BLaER1 treated with 17β-estradiol and CSF1 and Interleukin-3, amounts not matched to agents 10 nM and 100 nM (cell line): Measurements from ENCODE around the gene MYBPC1.

Experiments used
- H3K27ac ChIP-seq, 11 experiments: shearing (Covaris generic); formaldehyde crosslinking; 2 replicates each; pipeline ENCODE4 v1.8.1; 2022
- H3K27me3 ChIP-seq, 11 experiments: shearing (Covaris generic); formaldehyde crosslinking; 2 replicates each; pipeline ENCODE4 v1.8.1; 2022
- H3K36me3 ChIP-seq, 11 experiments: shearing (Covaris generic); formaldehyde crosslinking; 2 replicates each; pipeline ENCODE4 v1.8.1; 2022
- H3K4me1 ChIP-seq, 10 experiments: shearing (Covaris generic); formaldehyde crosslinking; 2 replicates each; pipeline ENCODE4 v1.8.1; 2022
- H3K4me2 ChIP-seq, 11 experiments: shearing (Covaris generic); formaldehyde crosslinking; 2 replicates each; pipeline ENCODE4 v1.8.1; 2022
- H3K4me3 ChIP-seq, 10 experiments: shearing (Covaris generic); formaldehyde crosslinking; 2 replicates each; pipeline ENCODE4 v1.8.1; 2022
- H3K9ac ChIP-seq, 11 experiments: shearing (Covaris generic); formaldehyde crosslinking; 2 replicates each; pipeline ENCODE4 v1.8.1; 2022
- H3K9me3 ChIP-seq, 11 experiments: shearing (Covaris generic); formaldehyde crosslinking; replicated peaks in 1 of 11; 2 replicates each; pipeline ENCODE4 v1.8.1; 2022
- H4K20me1 ChIP-seq, 11 experiments: shearing (Covaris generic); formaldehyde crosslinking; 2 replicates each; pipeline ENCODE4 v1.8.1; 2022
- Cebpa-rat ChIP-seq, 11 experiments: shearing (Covaris generic); IDR thresholded peaks; 2 replicates each; pipeline ENCODE4 v1.8.1; 2022

MYBPC1 gene

GRCh38 chr12:101570047-101570446 is 24.7 kb upstream of the MYBPC1 start:
- Histone ChIP-seq H3K27ac (no peak overlapping the region), H3K4me2 (peak overlapping the region in 5 of 11 experiments; percentile 10 to 55 (median 37); a peak in 5 of 22 replicates), H3K9me3 (0 out of 22 replicates have a peak, but pooled peaks cover 0 to under 1% (median 0%) of the 10 kb centered on the region in 11 experiments), H3K4me3 (no peak overlapping the region), H3K27me3 (no peaks in the 10 kb centered on the region), H3K4me1 (peaks cover 0 to 16% (median 8%) of the 10 kb centered on the region in 10 experiments; a peak in 11 of 20 replicates), H3K36me3 (no peaks in the 10 kb centered on the region), H4K20me1 (no peaks in the 10 kb centered on the region), H3K9ac (no peak overlapping the region)
- no peak for TF ChIP-seq Cebpa-rat (IDR thresholded peaks at IDR 0.05)

GRCh38 chr12:101571105-101571504 is 23.7 kb upstream of the MYBPC1 start:
- no peaks in the 10 kb centered on the region for H3K9me3 ChIP-seq
- H3K27me3 ChIP-seq = no peaks in the 10 kb centered on the region
- H3K27ac ChIP-seq = no peak overlapping the region
- no peaks in the 10 kb centered on the region for H3K36me3 ChIP-seq
- H3K4me1 ChIP-seq = peaks cover 0 to 10% (median 6%) of the 10 kb centered on the region in 10 experiments; a peak in 11 of 20 replicates
- H4K20me1 ChIP-seq = no peaks in the 10 kb centered on the region
- no peak overlapping the region for H3K4me2 ChIP-seq
- H3K4me3 ChIP-seq = no peak overlapping the region
- no peak overlapping the region for H3K9ac ChIP-seq
- TF ChIP-seq Cebpa-rat (IDR thresholded peaks at IDR 0.05) = no peak

- Histone ChIP-seq H3K4me1 (peaks cover 0 to 10% (median 4%) of the 10 kb centered on the region in 10 experiments; a peak in 8 of 20 replicates), H3K4me3 (no peak overlapping the region), H3K36me3 (no peaks in the 10 kb centered on the region), H3K27me3 (no peaks in the 10 kb centered on the region), H4K20me1 (no peaks in the 10 kb centered on the region), H3K4me2 (no peak overlapping the region), H3K9ac (no peak overlapping the region), H3K9me3 (no peaks in the 10 kb centered on the region), H3K27ac (no peak overlapping the region)
- no peak for TF ChIP-seq Cebpa-rat (IDR thresholded peaks at IDR 0.05)
Observed at GRCh38 chr12:101573743-101574142, 21.0 kb upstream of the MYBPC1 start.

- no peaks in the 10 kb centered on the region for H3K9me3 ChIP-seq
- TF ChIP-seq Cebpa-rat (IDR thresholded peaks at IDR 0.05) = no peak
- H4K20me1 ChIP-seq = no peaks in the 10 kb centered on the region
- no peak overlapping the region for H3K4me3 ChIP-seq
- no peaks in the 10 kb centered on the region for H3K27me3 ChIP-seq
- H3K4me2 ChIP-seq = no peak overlapping the region
- no peaks in the 10 kb centered on the region for H3K36me3 ChIP-seq
- no peak overlapping the region for H3K27ac ChIP-seq
- no peak overlapping the region for H3K9ac ChIP-seq
- H3K4me1 ChIP-seq = no peaks in the 10 kb centered on the region
Observed at GRCh38 chr12:101578417-101578816, 16.4 kb upstream of the MYBPC1 start.

- no peaks in the 10 kb centered on the region for H3K9me3 ChIP-seq
- H3K9ac ChIP-seq = no peak overlapping the region
- no peak overlapping the region for H3K4me3 ChIP-seq
- H3K4me2 ChIP-seq = no peak overlapping the region
- no peak overlapping the region for H3K27ac ChIP-seq
- no peaks in the 10 kb centered on the region for H3K36me3 ChIP-seq
- H3K27me3 ChIP-seq = no peaks in the 10 kb centered on the region
- no peaks in the 10 kb centered on the region for H3K4me1 ChIP-seq
- no peak for TF ChIP-seq Cebpa-rat (IDR thresholded peaks at IDR 0.05)
- H4K20me1 ChIP-seq = no peaks in the 10 kb centered on the region
Observed at GRCh38 chr12:101581190-101581589, 13.6 kb upstream of the MYBPC1 start.

GRCh38 chr12:101582937-101583336 is 11.8 kb upstream of the MYBPC1 start:
- Histone ChIP-seq H3K36me3 (no peaks in the 10 kb centered on the region), H4K20me1 (no peaks in the 10 kb centered on the region), H3K4me3 (no peak overlapping the region), H3K4me2 (no peak overlapping the region), H3K9me3 (no peaks in the 10 kb centered on the region), H3K9ac (no peak overlapping the region), H3K4me1 (no peaks in the 10 kb centered on the region), H3K27ac (no peak overlapping the region), H3K27me3 (no peaks in the 10 kb centered on the region)
- TF ChIP-seq Cebpa-rat (IDR thresholded peaks at IDR 0.05) = no peak

- H3K27ac ChIP-seq = no peak overlapping the region
- no peaks in the 10 kb centered on the region for H3K27me3 ChIP-seq
- H3K4me1 ChIP-seq = no peaks in the 10 kb centered on the region
- no peak overlapping the region for H3K4me2 ChIP-seq
- no peaks in the 10 kb centered on the region for H3K9me3 ChIP-seq
- no peaks in the 10 kb centered on the region for H4K20me1 ChIP-seq
- no peak overlapping the region for H3K4me3 ChIP-seq
- no peak overlapping the region for H3K9ac ChIP-seq
- no peaks in the 10 kb centered on the region for H3K36me3 ChIP-seq
- no peak for TF ChIP-seq Cebpa-rat (IDR thresholded peaks at IDR 0.05)
Observed at GRCh38 chr12:101590383-101590782, 4.4 kb upstream of the MYBPC1 start.

- Histone ChIP-seq H3K4me3 (no peak overlapping the region), H3K27ac (no peak overlapping the region), H3K27me3 (no peaks in the 10 kb centered on the region), H3K9ac (no peak overlapping the region), H4K20me1 (no peaks in the 10 kb centered on the region), H3K4me1 (no peaks in the 10 kb centered on the region), H3K4me2 (no peak overlapping the region), H3K9me3 (no peaks in the 10 kb centered on the region), H3K36me3 (no peaks in the 10 kb centered on the region)
- no peak for TF ChIP-seq Cebpa-rat (IDR thresholded peaks at IDR 0.05)
Observed at GRCh38 chr12:101591781-101592180, 3.0 kb upstream of the MYBPC1 start.

- Histone ChIP-seq H3K27me3 (no peaks in the 10 kb centered on the region), H3K27ac (no peak overlapping the region), H3K4me3 (no peak overlapping the region), H3K4me2 (no peak overlapping the region), H3K4me1 (no peaks in the 10 kb centered on the region), H3K36me3 (no peaks in the 10 kb centered on the region), H3K9ac (no peak overlapping the region), H3K9me3 (no peaks in the 10 kb centered on the region), H4K20me1 (no peaks in the 10 kb centered on the region)
- no peak for TF ChIP-seq Cebpa-rat (IDR thresholded peaks at IDR 0.05)
Observed at GRCh38 chr12:101592448-101592847, 2.3 kb upstream of the MYBPC1 start.

- H3K4me3 ChIP-seq = no peak overlapping the region
- no peaks in the 10 kb centered on the region for H3K4me1 ChIP-seq
- no peak overlapping the region for H3K4me2 ChIP-seq
- TF ChIP-seq Cebpa-rat (IDR thresholded peaks at IDR 0.05) = no peak
- no peak overlapping the region for H3K27ac ChIP-seq
- no peaks in the 10 kb centered on the region for H3K36me3 ChIP-seq
- H3K9me3 ChIP-seq = no peaks in the 10 kb centered on the region
- no peak overlapping the region for H3K9ac ChIP-seq
- H4K20me1 ChIP-seq = no peaks in the 10 kb centered on the region
- no peaks in the 10 kb centered on the region for H3K27me3 ChIP-seq
Observed at GRCh38 chr12:101592921-101593320, 1.9 kb upstream of the MYBPC1 start.
